SIG-M5 (cell line): ENCODE measurements around the gene GTF3C1.

Source experiments
- DNase-seq: peaks from one replicate; lab custom pipeline; 2025; lab: John Stamatoyannopoulos, UW

GTF3C1 gene

DNA sequence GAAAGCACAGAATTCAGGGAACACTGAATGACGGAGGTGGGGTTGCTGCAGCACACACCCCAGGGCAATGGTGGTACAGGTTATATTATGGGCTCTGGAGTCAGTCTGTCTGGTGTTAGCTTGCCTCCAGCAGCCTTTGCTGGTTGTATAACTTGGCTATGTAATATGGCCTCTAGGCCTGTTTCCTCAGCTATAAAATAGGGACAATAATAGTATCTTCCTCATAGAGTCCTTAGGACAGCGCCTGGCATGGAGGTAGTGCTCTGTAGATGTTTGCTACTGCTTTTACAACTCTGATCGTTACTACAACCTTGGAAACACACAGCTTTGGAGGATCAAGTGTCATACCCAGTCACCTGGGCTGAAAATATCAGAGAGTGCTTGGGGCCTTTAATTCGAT lies 31.5 kb downstream of the GTF3C1 start:
- DNase-seq: no peak

DNA sequence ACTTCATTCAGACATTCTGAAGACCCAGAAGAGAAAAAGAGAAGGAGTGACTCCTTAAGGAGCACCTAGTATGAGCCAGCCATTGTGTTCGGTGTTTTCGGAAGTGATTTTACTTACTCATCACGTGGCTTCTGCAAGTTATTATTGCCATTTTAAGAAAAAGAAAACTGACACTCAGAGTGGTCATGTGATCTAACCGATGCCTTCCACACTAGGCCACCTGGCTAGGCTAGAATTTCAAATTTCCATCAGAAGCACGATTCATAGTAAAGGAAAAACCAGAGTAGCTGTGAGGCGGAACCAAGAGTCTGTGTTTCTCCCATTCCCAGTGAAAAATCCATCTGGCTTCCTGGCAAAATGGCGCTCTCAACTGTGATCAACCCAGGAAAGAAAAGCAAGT lies 32.0 kb downstream of the GTF3C1 start:
- no peak for DNase-seq

DNA sequence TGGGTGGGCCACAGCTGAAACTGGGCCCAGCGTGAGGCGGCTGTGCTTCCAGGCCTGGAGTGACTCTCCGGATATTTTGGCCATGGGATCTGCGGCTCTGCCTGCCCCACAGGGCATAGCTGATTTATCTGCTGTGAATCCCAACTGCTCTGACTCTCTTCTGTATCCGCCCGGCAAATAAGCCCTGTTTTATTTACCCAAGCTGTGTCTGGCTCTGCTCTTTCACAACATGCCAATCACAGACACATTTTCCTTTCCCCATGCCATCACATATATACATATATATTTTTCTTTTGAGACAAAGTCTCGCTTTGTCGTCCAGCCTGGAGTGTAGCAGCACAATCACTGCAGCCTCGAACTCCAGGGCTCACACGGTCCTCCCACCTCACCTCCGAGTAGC lies 33.3 kb downstream of the GTF3C1 start:
- DNase-seq: no peak

DNA sequence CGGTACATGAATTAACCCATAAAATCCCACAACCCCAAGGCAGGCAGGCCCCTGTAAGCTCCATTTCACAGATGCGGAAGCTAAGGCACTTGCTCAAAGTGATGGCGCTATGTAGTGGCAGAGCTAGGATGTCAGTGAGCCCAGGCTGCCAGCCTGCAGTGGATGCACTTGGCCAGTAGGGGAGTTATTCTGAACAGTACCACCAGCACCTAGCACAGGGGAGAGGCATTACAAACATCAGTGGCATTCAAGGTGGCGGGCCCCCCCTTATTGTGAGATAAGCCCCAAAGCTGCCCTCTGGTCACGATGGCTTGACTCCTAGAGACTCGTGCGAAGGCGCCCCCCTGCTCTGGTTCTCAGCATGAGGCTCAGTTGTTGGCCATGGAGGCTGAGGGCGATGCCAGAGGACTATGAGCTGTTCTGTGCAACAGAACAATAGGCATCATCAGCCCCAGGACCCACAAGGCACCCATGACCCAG lies 33.8 kb downstream of the GTF3C1 start:
- DNase-seq: no peak

DNA sequence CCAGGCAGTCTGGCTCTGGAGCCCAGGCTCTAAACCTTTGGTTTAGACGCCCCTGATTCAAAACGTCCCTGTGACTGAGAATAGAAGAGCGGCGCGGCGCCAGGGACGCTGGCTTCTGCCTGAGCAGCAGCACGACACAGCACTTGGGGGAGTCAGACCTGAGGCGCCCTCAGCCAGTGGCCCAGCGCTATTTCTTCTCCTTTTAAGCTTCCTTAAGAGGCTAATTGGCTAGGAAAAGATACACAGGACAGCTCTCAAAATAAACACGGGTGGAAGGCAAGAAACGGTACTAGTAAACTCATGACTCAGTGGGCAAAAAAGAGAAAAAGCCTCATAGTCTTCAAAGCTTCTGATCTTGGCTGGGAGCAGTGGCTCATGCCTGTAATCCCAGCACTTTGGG lies 34.9 kb downstream of the GTF3C1 start:
- DNase-seq: no peak

DNA sequence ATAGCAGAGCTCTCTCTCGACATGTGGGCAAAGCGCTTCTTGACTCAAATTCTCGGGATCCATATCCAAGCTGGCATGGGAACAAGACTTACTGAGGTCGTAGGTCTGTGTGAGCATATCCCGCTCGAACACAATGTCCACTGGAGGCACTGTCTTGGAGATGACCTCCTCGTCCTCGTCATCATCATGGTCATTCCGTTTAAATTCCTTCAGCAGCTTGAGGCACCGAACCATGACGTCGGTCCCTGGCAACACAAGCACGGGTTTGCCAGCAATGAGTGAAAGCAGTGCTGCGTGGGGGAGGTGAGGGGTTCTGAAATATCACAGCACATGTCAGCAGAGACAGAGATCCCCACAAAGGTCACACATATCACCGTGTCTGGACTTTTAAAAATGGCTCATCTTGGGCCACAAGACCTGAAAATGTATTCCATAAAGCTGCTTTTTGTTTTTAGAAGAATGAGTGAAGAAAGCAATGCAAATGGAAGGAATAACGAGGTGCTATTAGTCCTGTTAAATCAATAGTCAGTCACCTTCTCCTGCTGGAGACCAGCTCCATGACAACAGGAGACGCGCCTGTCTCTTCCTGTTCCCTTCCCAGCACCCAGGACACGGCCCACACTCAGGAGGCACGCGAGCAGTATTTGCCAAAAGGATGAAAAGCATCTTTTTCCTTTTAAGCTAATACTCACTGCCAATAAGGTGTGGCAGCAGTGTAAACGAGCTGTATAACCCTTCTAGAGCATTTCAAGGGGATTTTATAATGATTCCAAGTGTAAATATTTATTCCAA lies 37.9 kb downstream of the GTF3C1 start:
- no peak for DNase-seq

DNA sequence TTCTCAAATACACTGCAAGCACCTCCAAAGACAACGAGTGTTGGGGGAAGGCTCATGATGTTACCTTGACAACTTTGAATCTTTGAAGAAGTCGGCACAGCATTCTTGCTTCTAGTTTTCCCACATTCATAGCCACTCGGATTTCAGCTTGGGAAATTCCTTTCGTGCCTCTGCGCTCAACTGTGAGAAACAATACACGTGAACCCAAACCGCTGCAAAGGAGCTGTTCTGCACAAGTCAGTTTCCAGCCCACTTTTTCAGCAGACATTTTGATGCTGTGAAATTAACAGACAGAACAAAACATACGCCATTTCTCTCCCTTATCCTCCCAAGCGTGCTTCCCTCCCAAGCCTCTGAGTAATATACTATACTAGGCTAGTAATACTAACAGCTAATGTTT lies 41.2 kb downstream of the GTF3C1 start:
- no peak for DNase-seq

DNA sequence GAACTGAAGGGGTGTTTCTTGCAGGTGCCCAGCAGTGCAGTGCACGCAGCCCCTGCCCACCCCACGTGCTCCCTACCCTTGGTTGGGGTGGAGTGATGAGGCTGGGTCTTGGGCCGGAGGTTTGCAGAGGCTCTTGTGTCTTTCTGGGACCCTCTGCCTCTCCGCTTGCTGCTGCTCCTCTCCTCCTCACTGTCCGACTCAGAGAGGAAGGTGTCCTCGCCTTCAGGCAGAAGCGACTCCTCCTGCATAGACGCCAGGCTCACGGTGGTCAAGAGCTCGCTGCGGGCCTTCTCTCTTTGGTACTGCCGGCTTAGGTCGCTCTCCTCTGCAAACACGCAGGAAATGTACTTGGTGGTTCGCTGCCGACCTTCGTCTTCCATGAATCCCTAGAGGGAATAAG lies 42.9 kb downstream of the GTF3C1 start:
- no peak for DNase-seq

DNA sequence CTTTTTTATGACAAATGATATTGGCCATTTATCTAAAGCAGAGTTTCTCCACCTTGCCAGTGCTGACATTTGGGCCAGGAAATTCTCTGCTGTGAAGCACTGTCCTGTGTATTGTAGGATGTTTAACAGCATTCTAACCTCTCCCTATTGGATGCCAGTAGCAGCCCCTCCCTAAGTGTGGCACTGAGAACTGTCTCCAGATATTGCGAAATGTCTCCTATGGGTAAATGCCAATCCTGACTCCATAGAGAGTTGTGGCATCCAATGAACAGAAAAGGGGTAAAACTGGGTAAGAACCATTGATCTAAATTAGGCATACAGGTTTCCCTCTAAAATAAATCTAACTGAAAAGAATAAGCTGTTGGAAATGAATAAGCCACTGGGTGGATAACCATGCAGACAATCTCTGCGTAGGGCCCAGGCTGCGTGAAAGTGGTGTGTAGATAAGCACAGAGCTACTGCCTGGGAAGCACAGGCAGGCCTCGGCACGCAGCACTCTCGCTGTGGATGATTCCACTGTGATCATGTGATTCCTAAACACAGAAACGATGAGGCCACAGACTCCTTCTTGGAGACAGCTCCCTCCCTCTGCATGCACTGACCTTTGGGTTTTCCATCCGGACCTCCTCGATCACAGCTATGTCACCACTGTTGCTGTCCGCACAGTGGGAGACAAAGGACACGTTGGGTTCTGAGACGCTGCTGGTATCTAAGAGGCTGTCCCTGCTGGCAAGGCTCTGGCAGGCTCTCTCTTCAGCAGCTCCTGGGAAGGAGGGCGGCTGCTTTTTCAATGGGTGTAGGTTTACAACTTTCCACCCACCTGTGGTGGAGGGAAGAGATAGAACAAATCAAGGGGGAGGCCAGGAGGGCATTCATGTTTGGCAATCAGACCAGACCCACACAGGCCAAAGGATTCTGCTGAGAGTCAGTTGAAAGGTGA lies 44.1 kb downstream of the GTF3C1 start:
- no peak for DNase-seq

DNA sequence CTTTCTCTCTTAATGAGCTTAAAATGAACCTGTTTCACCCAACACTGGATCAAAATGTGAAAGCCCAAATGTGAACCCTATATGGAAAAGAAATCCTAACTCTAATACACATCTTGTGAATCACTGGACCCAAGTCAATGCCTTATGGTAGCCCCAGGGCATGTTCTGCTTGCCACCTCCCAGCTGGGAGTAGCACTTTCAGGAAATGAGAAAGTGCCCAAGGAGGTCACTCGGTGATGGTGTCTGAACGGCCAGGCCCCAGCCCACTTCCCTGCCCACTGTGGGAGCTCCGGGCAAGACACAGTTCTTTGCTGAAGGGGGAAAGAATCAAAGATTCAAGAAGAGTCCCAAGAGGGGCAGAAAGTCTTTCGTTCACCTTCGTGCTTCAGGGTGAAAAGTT lies 46.1 kb downstream of the GTF3C1 start:
- no peak for DNase-seq

DNA sequence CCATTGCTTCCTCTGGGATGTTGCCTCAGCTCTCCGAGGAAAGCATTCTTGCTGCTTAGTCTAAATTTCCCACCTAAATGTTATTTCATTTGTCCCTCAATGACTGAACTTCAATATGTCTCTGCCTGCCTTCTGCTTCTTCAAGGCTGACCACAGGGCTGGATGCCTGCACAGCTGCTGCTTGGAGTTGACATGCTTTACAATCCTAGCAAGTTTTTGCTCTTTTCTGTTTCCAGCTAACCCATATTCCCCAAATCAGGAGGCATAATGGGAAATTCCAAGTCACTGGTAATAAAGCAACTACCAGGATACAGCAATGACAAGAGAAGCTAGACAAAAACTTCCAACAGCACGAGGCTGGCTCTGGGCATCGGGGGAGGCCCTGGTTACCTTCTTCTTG lies 48.9 kb downstream of the GTF3C1 start:
- DNase-seq: no peak

DNA sequence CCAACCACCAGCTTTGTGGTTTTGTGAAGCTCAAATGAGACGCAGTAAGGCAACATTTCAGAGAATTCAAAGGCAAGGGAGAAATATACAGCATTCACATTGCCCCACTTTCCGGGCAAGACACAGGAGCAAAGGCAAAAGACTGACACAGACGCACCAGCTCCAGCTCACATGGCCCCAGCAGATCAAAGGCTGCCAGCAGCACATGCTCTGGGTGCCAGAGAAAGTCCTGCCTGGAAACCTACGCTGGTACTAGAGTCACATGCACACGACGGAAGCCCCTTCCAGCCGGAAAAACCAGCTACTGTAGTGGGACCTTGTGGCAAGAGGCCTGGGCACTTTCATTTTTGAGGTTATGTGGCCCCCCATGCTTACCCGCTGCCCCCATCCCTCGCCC lies 50.1 kb downstream of the GTF3C1 start:
- DNase-seq: no peak

DNA sequence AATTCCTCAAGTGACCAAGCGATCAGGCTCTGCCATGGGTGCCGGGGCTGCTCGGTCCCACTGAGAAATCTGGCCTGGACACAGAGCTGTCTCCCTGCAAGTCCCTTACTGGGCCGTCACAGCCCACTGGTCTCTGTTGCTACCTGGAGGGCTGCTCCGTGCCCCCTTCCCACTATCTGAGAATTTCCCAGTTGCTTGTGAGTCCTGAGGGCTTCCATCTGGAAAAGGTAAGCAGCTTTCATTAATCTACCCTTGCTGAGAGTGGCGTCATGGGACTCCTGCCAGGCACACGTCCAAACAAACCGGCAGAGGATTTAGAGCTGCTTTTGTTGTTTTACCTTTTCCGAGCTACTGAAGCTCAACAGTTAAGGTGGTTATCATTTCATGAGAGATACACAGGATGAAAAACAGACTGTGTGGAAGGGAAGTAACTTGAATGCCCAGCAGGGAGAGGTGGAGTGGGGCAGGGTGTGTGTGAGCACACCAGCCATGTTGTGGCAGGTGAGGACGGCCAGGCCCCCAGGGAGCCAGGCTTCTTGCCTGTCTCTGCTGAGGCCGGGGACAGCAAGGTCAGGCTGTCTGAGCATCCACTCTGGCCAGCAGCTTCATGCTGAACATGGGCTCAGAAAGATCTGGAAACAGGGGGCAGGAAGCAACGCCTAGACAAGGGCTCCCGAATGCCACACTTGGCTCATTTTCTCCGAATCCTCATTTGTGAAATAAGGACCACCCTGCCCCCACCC lies 50.6 kb downstream of the GTF3C1 start:
- no peak for DNase-seq

DNA sequence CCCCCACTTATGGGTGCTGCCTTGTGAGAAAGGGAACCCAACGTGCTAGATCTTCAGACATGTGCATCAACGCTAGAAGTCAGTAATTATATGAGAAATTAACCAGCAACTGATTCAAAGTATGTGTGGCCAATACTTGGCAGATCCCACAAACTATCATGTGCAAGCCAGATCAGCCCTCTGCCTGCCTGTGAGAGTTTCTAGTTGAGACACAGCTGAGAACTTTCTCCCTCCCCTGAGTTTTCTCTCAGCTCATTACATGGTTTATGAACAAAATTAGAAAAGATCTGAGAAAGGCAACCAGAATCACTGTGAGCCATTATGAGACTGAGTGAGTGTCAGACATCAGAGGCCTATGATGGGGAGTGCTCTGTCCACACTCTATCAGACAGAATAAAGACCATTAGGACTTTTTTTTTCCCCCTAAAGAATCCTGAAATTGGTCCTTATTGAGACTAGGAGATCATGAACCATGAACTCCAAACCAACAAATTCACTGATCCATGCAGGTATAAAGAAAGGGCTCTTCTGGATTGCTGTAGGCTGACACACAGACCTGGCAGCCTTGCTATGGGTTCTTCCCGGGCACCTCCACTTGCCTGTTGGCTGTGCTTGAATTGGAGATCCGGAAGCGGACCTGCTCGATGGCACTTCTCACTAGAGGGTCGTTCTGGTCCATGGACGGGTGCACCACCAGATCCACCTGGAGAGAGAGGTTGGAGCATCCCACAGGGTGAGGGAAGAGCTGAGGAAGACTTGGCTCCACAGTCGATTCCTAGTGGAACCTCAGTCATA lies 51.5 kb downstream of the GTF3C1 start:
- no peak for DNase-seq

DNA sequence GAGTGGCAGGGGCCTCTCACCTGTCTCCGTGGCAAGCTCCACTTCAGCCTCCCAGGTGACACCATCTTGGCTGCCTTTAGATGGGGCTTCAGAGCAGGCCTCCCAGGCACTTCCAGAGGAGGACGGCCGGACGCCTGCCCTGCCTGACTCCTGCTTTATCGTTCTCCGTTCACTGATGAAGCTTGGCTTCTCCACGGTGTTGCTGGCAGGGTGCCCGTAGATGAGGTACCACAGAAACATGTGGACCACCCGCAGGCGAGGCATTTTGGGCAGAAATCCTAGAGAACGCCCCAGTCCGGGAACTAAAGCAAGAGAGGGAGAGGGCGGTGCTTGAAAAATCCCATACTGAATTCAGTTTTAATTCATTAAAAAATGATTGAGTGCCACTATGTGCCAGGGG lies 54.5 kb downstream of the GTF3C1 start:
- no peak for DNase-seq

DNA sequence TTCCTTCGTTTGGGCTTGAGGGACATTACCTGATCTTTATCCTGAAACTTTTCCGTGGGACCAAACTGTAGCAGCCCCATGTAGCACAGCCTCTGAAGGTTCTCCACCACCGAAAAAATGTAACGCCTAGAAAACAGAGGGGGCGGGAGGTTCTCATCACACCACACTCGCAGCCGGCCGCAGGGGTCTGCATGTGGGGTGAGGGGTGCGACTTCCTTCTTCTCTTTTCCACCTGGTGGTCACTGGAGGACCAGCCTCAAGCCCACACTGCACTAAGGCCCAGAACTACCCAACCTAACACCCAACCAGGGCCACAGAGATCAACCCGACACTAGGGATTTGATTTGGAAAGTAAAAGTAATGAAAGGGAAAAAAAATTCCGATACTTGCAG lies 57.1 kb downstream of the GTF3C1 start:
- DNase-seq: no peak

DNA sequence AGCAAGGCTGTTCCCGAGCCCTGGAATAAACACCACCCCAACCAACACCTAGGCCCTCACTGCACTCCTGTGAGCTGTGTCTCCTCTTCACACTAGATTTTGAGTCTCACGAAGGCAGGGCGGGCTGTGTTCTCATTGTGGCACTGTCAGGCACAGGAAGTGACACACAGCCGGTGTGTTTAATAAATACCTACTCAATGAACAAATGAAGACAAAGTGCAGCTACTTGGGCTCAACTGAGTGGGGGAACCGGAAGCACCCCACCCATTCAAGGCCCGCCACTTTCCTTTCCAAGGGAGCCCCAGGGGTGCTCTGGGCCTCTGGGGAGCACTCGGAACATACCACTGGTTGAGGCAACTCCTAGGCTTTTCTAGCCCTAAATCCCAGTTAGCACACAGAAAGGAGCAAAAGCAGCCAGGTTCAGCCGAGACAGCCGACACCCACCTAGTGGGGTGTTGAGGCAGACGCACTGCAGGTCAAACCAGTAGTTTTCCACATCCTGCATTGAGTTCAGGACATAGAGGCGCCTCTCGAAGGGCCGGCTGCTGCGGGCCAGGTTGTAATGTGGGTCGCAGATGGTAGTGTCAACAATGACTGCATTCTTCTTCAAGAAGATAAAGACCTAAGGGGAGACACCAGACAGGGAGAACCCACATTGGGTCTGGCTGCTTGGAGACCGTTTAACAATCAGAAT lies 57.7 kb downstream of the GTF3C1 start:
- DNase-seq: no peak

DNA sequence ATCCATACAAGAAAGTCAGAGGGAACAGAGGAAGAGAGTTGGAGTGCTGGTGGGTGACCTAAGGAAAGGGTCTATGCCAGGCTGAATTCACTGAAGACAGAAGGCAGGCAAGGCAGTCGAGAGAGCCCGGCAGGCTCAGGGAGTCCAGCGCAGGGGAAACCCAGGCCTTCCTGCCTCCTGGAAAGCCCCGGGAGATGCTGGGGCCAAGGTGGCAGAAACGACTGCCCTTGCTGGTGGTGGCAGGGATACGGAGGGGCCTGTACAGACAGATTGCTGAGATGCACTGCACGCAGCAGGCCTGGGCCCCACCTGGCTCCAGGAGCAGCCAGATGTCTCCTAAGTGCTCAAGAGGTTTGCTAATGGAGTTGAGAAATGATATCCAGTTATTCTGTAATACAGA lies 59.8 kb downstream of the GTF3C1 start:
- DNase-seq: no peak

DNA sequence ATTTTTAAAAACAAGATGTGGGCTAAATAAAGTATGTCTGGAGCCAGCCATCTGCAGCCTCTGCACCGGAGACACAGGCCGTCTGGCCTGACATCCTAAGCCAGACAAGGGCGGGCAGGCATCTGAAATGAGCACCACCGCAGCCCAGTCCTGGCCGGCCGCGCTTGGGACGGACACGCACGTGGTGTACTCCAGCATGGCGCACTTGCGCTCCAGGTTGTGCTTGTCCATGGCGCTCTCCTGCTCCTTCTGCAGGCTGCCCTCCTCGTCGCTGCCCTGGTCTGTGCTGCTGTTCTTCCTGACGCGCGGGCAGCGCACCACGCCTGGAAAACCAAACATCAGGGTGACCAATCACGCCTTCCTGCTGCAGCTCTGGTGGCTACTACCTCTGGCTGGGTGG lies 60.3 kb downstream of the GTF3C1 start:
- DNase-seq: no peak

DNA sequence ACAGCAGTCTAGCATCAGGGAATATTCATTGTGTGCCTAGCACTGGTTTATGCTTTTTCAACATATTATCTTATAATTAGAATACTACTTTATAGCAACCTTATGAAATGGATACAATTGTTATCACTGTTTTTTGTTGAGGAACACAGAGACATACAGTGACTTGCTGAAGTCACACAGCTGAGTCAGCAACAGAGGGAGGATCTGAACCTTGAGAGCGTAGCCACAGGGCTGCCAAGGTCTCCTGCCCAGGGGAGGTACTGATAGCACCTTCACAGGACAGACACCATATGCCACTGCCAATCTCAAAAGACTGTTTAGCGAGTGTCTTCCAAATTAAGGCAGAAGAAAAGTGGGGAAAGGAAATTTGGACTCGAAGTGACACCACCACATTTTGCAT lies 63.0 kb downstream of the GTF3C1 start:
- no peak for DNase-seq

DNA sequence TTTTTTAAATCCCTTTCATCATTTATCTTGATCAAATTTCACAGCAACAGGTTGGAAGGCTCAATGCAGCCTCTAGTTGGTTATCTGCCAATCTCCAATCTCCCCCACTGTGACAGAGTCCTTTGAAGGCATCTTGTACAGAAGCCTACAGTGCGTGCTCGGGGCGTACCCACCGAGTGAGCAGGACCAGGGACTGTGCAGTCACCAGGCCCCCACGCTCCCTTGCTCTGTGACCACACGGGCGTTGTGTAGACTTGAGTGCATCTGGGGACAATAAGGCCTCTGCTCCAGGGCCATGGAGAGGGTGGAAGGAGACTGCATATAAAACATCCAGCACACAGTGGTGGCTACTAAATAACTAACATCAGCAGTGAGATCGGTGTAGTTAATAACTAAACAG lies 63.4 kb downstream of the GTF3C1 start:
- no peak for DNase-seq
